ENCODE measurements around the gene TFG.

Gene TFG

DNA sequence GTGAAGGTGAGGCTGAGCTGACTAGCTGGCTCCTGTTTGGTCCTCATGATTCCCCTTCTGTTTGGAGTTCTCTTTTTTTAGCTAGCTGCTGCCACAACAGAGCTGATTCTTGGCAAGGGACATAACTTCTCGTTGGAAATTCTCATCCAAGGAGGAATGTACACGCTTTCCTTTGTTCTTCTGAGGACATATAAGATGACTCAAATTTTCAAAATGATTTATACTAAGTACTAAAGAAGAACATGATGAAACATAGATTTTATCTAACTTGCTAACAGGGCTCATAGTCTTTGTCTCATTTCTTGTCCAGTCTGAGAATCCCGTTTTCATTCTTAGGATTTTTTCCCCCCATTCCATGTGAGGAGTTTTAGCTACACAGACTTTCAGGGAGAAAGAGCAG lies 2.9 kb upstream of the TFG start:
- no peak for DNase-seq (ENCODE audit: low spot score)

DNA sequence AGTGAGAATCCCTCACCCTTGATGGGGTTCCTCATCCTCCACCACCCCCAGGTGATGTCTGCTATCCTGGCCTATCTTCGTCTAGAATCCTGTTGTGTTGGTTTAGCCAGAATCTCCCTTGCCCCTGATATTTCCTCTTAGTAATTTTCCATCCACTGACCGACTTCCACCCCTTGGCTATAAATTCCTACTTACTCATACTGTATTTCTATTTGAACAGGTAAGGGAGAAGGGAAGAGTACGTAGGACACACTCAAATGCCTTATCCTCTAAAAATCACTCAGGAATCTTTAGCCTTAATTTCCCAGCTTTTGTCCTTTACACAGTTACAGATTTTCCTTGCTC lies 678 bp upstream of the TFG start:
- no peak for DNase-seq (ENCODE audit: low spot score)

DNA sequence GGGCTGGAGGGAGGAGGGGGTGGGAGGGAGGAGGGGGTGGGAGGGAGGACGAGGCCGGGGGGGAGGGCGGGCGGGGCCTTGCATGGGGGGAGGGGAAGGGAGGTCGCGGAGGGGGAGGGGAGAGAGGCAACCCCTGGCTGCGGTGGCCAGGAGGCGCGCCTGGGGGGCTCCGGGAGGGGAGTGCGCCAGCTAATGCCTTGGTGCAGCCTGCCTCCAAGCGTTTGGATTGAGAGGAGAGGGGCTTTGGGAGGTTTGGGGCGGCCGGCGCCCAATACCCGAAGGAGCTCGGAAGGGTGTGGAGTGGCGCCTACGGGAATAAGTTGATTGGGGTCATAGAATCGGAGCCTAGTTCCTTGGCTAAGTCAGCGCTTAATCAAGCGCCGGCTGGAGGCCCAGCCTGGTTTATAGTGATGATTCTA lies 557 bp downstream of the TFG start:
- DNase-seq (ENCODE audit: low spot score): no peak

DNA sequence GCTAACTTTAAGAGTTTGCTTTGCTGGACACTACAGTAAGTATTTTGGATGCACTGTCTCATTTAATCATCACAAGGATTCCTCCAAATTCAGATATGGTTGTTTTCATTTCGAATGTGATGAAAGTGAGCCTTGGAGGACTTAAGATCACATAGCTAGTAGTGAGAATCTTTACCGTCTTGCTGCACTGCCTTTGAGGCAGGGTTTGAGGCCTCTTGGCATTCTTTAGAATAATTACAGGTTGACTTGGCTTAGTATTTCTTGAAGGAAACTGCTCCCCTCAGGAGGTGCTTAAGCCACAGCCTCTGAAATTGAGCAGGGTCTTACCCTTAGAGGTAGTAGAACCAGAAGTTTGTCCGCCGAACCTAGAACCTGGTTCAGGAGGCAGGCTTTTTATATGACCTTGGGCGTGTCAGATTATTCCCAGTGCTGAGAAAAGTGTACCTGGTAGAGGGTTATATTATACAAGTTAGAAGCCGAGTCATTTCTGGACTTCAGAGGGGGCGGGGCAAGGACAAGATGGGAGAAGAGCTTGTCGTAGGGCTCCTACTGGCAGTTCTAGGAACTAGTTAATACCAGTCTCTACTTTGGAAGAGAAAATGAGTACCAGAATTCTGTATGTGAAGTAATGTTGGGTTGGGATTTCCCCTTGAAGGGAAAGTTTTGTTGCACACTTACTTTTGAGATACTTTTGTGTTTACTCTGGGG lies 1.1 kb downstream of the TFG start:
- peak; percentile 75 for DNase-seq (ENCODE audit: low spot score)

DNA sequence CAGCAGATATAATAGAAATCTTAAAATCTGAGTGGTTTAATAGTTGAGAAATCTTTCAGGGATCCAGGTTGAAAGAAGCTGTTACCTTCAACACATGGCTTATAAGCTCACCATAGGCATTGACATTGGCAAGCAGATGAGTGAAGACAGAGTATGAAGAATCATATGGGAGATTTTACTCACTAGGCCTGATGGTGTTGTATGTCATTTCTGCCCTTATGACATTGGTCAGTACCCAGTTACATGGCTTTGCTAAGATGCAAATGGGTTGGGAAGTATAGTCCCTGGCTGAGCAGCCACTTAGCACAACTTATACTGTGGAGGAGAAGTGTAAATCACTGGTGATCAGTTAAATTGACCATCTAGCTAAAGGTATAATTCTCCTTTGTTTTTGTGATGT lies 5.9 kb downstream of the TFG start:
- DNase-seq (ENCODE audit: low spot score): no peak

DNA sequence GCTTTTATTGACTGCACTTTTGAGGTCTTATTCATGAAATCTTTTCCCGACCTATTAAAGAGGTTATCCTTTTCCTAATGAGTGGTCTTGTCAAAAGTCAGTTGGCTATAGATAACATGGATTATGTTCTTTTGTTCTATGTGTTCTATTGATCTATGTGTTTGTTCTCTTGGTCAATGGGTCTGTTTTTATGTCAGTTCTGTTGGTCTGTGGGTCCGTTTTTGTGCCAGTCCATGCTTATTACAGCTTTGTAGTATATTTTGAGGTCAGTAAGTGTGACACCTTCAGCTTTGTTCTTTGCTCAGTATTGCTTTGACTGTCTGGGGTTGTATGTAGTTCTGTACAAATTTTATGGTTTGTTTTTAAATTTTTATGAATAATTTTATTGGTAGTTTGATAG lies 7.8 kb downstream of the TFG start:
- DNase-seq (ENCODE audit: low spot score): no peak

DNA sequence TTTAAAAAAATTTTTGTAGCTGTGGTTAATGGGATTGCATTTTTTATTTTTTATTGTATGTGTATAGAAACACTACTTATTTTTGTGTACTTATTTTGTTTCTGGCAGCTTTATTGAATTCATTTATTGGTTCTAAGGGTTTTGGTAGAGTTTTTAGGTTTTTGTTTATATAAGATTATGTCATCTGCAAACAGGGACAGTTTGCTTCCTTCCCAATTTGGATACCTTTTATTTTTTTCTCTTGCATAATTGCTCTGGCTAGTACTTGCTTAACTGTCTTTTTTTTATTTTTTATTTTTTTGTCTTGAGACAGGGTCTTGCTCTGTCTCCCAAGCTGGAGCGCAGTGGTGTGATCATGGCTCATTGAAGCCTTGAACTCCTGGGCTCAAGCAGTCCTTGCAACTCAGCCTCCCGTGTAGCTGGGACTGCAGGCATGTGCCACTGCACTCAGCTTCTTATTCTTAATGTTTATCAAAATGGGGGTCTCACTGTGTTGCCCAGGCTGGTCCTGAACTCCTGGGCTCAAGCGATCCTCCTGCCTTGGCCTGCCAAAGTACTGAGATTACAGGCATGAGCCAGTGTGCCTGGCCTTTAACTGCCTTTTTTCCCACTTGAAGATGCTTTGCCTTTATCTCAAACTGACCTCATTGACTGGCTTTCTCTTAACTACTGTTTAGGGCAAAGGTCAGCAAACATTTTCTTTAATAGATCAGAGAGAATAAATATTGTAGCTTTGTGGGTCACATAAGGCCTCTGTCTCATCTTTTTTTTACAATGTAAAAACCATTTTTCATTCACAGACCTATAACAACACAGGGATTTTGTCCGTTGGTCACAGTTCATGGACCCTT lies 8.6 kb downstream of the TFG start:
- DNase-seq (ENCODE audit: low spot score): no peak

DNA sequence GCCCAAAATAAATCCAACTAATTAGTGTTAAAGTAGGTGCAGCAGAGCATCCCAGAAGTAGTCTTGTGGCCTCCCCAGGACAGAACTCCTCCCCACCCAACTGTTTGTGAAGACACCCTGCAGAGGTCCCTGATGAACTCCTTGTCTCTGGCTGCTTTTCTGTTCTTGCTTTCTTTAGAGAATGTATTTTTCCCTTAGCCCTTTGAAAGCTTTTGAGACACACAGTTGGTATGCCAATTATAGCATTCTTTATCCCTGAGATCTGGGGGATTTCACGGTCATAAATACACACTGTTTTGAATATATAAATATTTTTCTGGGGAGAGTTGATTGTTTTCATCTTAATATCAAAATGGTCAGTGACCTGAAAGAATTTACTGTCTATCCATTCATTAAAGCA lies 9.8 kb downstream of the TFG start:
- DNase-seq (ENCODE audit: low spot score): no peak

DNA sequence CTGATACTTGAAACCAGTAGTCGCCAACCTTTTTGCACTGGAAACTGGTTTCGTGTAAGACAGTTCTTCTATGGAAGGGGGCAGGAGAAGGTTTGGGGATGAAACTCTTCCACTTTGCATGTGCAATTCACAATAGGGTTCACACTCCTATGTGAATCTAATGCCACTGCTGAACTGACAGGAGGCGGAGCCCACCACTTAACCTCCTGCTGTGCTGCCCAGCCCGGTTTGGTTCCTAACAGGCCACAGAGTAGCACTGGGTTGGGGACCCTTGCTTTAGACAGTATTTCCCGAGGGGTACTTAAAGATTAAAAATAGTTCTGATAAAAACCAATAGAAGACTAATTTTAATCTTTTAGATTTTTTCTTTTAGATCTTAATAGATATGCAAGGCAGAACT lies 11.1 kb downstream of the TFG start:
- DNase-seq (ENCODE audit: low spot score): no peak

DNA sequence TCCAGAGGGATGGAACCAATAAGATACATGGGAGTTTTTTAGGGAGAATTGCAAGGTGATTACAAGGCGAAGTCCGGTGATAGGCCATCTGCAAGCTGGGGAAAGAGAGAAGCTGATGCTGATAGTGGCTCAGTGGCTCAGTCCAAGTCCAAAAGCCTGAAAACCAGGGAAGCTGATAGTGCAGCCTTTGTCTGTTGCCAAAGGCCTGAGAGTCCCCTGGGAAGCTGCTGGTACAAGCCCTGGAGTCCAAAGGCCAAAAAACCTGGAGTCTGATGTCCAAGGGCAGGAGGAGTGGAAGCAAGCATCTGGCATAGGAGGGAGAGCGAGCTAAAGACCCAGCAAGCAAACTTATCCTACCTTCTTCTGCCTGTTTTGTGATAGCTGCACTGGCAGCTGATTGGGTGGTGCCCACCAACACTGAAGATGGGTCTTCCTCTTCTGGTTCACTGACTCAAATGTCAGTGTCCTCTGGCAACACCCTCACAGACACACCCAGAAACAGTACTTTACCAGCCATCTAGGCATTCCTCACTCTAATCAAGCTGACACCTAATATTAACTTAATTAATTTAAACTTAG lies 16.7 kb downstream of the TFG start:
- DNase-seq (ENCODE audit: low spot score): no peak

DNA sequence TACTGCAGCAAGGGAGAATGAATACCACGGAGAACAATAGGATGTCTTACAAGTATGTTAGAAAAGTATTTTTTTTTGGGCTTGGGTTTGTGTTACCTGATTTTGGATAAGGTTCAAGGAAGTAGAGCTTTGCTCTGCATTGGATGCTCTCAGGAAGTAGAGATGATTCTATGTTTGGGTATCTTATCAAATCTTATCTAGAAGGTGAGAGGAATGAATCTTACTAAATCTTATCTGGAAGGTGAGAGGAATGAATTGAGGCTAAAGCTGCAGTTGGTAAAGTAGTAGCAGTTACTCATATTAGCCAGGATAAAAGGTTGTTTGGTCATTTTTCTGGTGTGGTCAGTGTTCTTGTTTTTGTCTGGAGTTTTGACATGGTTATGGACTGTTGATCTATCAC lies 17.4 kb downstream of the TFG start:
- DNase-seq (ENCODE audit: low spot score): no peak

DNA sequence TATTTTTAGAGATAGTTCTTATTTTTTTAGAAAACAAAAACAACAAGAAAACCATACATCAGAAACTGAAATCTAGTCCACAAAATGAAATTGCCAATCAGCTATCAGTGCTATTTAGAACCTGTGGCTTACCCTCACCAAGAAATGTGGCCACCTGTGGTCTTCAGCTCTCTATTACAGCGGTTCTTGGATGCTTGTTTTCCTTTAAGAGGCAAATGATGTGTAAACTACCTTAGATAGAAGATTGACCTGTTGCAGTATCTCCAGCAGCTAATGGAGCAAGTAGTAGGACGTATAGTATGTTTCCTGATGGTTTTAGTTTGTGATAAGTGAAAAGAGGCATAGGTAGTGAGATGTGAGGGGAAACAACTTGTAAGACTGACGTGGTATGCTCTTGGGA lies 21.2 kb downstream of the TFG start:
- DNase-seq (ENCODE audit: low spot score): no peak

DNA sequence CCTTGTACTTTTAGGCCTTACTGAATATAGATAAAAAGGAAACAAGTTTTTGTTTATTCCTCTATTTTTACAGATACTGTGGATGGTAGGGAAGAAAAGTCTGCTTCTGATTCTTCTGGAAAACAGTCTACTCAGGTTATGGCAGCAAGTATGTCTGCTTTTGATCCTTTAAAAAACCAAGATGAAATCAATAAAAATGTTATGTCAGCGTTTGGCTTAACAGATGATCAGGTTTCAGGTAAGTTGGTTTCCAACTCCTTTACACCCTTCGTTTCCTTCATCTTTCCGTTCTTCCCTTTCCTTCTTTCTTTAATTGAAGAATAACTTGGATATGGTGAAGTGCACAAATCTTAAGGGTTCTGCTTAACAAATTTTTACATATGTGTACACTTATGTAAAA lies 23.1 kb downstream of the TFG start:
- no peak for DNase-seq (ENCODE audit: low spot score)

DNA sequence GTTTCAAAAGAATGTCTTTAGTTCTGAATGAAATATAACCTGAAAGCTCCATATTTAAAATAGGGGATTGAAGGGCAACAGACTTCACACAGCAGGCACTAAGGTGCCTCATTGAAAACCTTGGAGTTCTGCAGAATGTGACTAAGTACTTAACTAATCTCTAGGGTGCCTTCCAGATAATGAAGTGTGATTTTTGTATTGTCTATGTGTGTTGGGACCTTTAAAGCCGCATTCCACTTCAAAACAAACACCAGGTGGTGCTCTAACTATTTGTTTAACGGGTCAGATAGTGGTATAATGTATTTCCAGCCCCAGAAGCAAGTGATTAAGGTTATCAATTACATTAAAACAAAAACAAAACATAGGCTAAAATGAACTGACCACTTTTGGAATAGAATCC lies 28.0 kb downstream of the TFG start:
- peak; percentile 5 for DNase-seq (ENCODE audit: low spot score)

DNA sequence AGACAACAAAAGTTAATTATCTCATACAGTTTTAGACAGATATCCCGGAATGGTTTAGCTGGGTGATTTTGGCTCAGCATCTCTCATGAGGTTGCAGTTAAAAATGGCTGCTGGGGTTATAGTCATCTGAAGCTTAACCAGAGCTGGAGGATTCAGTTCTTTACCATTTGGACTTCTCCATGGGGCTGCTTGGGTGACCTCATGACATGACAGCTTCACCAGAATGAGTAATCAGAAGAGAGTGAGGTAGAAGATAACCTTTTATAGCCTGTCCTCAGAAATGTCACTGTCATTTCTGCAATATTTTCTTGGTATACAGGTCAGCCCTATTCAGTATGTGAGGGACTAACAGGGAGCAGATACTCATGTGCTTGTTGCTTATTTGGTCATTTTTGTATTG lies 30.9 kb downstream of the TFG start:
- DNase-seq (ENCODE audit: low spot score): no peak

DNA sequence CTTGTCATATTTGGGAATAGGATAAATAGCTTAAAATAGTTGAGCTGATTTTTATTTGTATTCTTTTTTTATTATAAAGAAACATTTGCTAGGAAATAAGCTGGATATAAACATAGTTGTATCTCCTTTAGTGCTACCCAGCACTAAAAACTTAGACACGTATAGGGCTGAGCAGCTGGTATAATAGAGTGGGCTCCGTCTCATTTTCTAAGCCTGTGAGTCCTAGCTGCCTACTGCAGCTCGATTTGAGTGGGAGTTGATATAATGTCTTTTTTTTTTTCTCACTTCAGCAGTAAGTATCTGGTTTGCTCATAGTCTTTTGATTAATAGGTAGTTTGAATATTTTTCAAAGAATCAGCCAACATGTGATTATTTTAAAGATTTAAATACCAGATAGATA lies 34.2 kb downstream of the TFG start:
- no peak for DNase-seq (ENCODE audit: low spot score)

DNA sequence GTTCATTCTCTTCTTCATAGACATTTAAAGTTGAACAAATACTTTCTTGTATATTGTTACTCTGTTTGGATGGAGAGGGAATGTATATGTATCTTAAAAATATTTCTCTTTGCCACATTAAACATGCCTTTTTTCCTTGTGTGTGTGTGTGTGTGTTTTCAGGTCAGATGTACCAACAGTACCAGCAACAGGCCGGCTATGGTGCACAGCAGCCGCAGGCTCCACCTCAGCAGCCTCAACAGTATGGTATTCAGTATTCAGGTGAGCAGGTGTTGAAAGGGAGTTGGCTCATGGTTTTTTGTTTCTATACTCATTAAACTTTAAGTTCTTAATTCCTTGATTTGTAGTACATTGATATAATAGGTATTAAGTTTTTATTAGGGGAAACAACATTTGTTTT lies 35.4 kb downstream of the TFG start:
- no peak for DNase-seq (ENCODE audit: low spot score)

DNA sequence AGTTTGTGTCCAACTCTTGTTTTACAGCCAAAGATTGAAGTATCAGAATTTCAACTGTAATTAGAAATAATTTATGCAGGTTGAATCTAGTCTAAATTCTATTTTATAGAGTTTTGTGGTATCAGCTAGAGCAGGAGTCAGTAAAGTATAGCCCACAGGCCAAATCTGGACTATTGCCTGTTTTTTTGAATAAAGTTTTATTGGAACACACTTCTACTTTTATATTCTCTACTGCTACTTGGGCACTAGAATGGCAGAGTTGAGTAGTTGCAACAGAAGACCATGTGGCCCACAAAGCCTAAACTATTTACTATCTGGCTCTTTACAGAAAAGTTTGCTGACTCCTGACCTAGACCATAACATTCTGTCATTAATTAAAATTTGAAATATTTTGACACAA lies 36.3 kb downstream of the TFG start:
- no peak for DNase-seq (ENCODE audit: low spot score)

DNA sequence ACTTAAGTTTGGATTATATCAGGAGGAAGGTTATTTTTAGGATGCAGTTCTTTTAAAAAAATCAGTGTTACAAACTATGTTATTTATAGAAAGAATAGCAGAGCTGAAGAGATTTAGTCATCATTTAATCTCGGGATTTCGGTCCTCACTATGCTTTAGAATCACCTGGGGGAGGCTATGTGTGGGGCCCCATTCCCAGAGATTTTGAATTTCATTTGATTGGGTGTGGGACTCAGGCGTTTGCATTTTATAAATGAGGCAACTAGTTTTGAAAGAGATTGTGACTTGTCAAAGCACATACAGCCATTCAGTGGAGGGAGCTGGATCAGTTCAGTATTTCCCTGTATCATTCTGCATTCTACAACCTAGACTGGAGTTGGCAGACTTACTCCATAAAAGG lies 36.8 kb downstream of the TFG start:
- no peak for DNase-seq (ENCODE audit: low spot score)

DNA sequence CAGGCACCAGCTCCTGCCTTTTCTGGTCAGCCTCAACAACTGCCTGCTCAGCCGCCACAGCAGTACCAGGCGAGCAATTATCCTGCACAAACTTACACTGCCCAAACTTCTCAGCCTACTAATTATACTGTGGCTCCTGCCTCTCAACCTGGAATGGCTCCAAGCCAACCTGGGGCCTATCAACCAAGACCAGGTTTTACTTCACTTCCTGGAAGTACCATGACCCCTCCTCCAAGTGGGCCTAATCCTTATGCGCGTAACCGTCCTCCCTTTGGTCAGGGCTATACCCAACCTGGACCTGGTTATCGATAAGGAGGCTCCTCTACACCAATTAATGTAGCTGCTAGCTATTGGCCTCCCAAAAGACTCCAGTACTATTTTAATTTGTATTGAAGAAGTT lies 38.9 kb downstream of the TFG start:
- DNase-seq (ENCODE audit: low spot score): no peak

DNA sequence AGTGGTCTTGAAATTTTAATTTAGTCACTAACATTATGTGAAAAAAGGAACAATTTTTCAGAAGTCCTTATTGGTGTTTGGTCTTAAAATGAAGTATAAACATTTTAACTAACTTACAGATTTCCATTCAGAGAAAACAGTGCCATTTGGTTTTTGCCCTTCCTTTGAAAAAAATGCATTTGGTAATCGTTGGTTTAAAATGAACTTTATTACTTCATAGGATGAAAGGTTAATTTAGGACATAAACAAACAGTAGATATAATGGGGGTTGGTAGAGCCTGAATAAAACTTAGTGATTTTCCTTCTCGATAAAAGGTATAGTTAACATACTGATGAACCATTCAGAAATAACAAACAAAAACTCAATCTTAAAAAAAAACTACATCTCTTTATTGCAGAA lies 39.7 kb downstream of the TFG start:
- no peak for DNase-seq (ENCODE audit: low spot score)

DNA sequence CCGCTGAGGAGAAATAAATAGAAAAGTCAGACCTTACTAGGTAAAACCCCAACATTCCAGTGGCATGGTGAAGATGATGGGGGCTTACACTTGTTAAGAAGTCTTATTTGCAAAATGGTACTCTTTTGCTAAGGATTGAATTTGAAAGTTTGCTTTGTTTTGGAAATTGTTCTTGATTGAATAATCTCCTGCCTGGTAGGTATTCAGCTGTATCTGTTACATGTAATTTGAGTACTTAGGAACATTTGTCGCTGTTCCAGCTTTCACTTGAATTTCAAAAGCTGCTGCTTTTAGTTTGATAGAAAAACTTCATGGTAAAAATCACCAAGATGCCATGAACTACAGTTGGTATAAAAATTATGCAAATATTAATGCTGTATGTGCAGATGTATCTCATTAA lies 44.6 kb downstream of the TFG start:
- no peak for DNase-seq (ENCODE audit: low spot score)

DNA sequence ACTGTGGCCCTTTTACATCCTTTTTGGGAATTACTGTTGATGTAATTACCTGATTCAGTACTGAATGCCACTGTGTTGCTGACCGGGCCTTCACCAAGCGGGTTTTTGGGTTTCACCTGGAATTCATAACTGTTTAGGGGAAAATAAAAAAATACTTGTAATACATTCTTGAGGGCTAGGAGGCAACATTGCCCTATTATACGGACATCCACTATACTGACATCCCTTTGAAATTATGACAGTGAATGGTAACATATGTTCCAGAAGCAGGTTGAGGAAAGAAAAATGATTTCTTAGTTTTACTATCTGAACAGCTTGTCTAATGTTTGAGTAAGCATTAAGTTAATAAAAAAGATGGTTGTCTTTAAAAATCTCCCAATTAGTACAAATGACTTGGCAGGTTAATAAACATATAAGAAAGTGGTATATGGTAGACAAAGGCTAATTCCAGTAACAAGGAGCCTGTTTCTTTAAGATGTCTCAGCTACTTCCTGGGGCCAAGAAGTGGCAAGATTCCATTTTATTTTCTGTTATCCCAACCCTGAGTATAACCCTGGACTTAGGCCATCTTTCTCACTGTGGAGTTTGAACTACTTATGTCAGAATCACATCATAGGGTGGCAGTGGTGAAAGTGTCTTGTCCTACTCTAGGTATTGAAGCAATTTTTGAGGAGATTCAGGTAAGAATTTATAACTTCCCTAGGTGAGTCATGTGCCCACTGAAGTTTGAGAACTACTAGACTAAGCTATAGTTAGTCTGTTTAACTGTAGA lies 45.5 kb downstream of the TFG start:
- DNase-seq (ENCODE audit: low spot score): no peak

Data from hematopoietic multipotent progenitor cell treated with erythropoietin and hydrocortisone succinate and interleukin-3 and kit ligand, for 15 days (in vitro differentiated cells).